Brain microvascular endothelial cell (primary cell): Measurements from ENCODE around the gene KIF1A.

Experiments used
- DNase-seq: peaks from one replicate; pipeline ENCODE4 v3.0.0-alpha.2; 2020
- H3K27ac ChIP-seq: fragments of 250-450 bp; sonication (Bioruptor Pico); 2 replicates; pipeline ENCODE4 v1.5.1; 2020; ENCODE audit warnings: mild to moderate bottlenecking, moderate library complexity
- H3K27me3 ChIP-seq: fragments of 250-450 bp; sonication (Bioruptor Pico); replicated peaks from 2 replicates; pipeline ENCODE4 v1.5.1; 2020; ENCODE audit warnings: mild to moderate bottlenecking
- H3K36me3 ChIP-seq: fragments of 250-450 bp; sonication (Bioruptor Pico); replicated peaks from 2 replicates; pipeline ENCODE4 v1.5.1; 2020; ENCODE audit warnings: mild to moderate bottlenecking
- H3K4me3 ChIP-seq: 2 replicates; pipeline ENCODE4 v1.5.1; 2011; ENCODE audit warnings: low read depth, mild to moderate bottlenecking, control low read depth, low read length, moderate library complexity
- in situ Hi-C: cut with HindIII; loops from 2 replicates; pipeline ENCODE4 v1.10.0; 2017; ENCODE audit warnings: low sequenced_read_pairs, low pct_ligation_motif_present
- TF ChIP-seq, protein P1 (sequence below): IDR thresholded peaks from 2 replicates; pipeline ENCODE4 v1.5.1; 2011; ENCODE audit warnings: low read depth, mild to moderate bottlenecking, moderate library complexity, low read length, control low read depth, inconsistent platforms; ENCODE audit errors: missing control alignments

Gene KIF1A

GRCh38 chr2:240775905-240776304, 44.1 kb downstream of the KIF1A start:
- Histone ChIP-seq H3K4me3 (no peak overlapping the region), H3K27me3 (no peaks in the 10 kb centered on the region), H3K36me3 (no peaks in the 10 kb centered on the region), H3K27ac (no peak overlapping the region)
- DNase-seq: no peak
- TF ChIP-seq, protein P1, sequence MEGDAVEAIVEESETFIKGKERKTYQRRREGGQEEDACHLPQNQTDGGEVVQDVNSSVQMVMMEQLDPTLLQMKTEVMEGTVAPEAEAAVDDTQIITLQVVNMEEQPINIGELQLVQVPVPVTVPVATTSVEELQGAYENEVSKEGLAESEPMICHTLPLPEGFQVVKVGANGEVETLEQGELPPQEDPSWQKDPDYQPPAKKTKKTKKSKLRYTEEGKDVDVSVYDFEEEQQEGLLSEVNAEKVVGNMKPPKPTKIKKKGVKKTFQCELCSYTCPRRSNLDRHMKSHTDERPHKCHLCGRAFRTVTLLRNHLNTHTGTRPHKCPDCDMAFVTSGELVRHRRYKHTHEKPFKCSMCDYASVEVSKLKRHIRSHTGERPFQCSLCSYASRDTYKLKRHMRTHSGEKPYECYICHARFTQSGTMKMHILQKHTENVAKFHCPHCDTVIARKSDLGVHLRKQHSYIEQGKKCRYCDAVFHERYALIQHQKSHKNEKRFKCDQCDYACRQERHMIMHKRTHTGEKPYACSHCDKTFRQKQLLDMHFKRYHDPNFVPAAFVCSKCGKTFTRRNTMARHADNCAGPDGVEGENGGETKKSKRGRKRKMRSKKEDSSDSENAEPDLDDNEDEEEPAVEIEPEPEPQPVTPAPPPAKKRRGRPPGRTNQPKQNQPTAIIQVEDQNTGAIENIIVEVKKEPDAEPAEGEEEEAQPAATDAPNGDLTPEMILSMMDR: no peak
- in situ Hi-C loops: no loop called here

GRCh38 chr2:240774856-240775255, 45.2 kb downstream of the KIF1A start:
- Histone ChIP-seq H3K27ac (no peak overlapping the region), H3K4me3 (no peak overlapping the region), H3K36me3 (no peaks in the 10 kb centered on the region), H3K27me3 (no peaks in the 10 kb centered on the region)
- in situ Hi-C loops: no loop called here
- DNase-seq: no peak
- TF ChIP-seq, protein P1: no peak

DNA sequence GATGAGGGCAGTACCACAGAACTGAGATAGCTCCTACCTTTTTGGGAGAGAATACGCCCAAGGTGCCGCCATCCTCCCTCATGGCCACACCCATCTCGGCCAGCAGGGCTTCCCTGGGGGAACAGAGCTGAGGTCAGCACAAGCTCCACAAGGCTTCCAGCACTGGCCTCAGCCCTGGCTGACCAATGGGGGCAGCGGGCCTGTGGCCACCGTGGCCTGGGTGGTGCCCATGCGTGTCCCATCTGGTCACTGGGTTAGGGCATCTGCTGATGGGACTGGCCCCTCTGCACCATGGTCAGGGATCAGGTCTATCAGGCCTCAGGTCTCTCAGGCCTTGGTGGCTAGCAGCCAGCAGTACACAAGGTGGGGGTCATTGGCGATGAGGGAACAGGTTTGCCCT, 50.9 kb downstream of the KIF1A start:
- Histone ChIP-seq H3K27ac (no peak overlapping the region), H3K36me3 (no peaks in the 10 kb centered on the region), H3K4me3 (no peak overlapping the region), H3K27me3 (no peaks in the 10 kb centered on the region)
- in situ Hi-C loops: no loop called here
- DNase-seq: no peak
- TF ChIP-seq, protein P1: no peak

DNA sequence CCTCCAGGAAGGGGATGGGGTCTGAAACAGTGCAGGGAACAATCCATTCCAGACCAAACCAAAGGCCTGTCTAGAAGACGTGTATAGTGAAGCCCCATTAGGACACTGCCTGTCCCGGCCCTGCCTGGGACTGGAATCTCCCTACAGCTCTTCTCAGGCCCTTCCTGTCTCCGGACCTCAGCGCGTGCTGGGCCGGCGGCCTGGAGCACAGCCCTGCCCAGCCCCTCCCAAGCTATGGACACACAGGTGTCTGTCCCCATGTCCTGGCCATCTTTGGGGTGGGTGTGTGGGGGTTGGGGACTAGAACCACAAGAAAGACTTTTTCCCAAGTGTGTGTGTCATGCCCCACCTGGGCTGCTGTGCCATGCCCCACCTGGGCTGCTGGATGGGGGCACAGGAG, 51.8 kb downstream of the KIF1A start:
- in situ Hi-C loops: no loop called here
- no peak for DNase-seq
- TF ChIP-seq, protein P1: no peak
- H3K4me3 ChIP-seq: no peak overlapping the region
- no peaks in the 10 kb centered on the region for H3K27me3 ChIP-seq
- no peaks in the 10 kb centered on the region for H3K36me3 ChIP-seq
- H3K27ac ChIP-seq: no peak overlapping the region

GRCh38 chr2:240767341-240767740, 52.7 kb downstream of the KIF1A start:
- TF ChIP-seq, protein P1: no peak
- Histone ChIP-seq H3K27me3 (no peaks in the 10 kb centered on the region), H3K27ac (no peak overlapping the region), H3K36me3 (no peaks in the 10 kb centered on the region), H3K4me3 (no peak overlapping the region)
- in situ Hi-C loops: no loop called here
- no peak for DNase-seq

- no peaks in the 10 kb centered on the region for H3K36me3 ChIP-seq
- no peak for DNase-seq
- TF ChIP-seq, protein P1: no peak
- in situ Hi-C loops: no loop called here
- no peak overlapping the region for H3K27ac ChIP-seq
- H3K27me3 ChIP-seq: no peaks in the 10 kb centered on the region
- no peak overlapping the region for H3K4me3 ChIP-seq
Measured at GRCh38 chr2:240766072-240766471, 53.9 kb downstream of the KIF1A start.
